ENCODE data around the gene PITRM1. TPM values are rescaled to one million over a fixed set of nuclear protein-coding genes. Genes with fewer than 3 reads are reported as not detected.
"Not testable (repeated sequence)": the region's sequence is repeated elsewhere in the genome, so short reads cannot be mapped to it uniquely, and the experiment has no call there.

PITRM1 gene
- polyA plus RNA-seq, 1 experiment = 68.5 TPM

- ChIA-PET POLR2A (no interaction called here), CTCF (interaction anchor here (2.6 kb wide), 1 partner anchor 13 kb away, joined by 5 read pairs; no protein-coding TSS in a partner anchor)
- Histone ChIP-seq H3K27me3 (ENCODE audit: control insufficient read depth, insufficient read depth, low read length) (no peaks in the 10 kb centered on the region), H3K4me3 (ENCODE audit: low read depth, low read length) (no peak overlapping the region), H3K36me3 (ENCODE audit: control insufficient read depth, insufficient read depth, low read length) (peaks cover 42% of the 10 kb centered on the region)
- TF ChIP-seq CTCF (IDR thresholded peaks at IDR 0.05; ENCODE audit: insufficient read depth, low read depth, low read length) = no peak
- DNase-seq (ENCODE audit: low read depth) = no peak
These were observed 65.6 kb downstream of the PITRM1 start for GRCh38 chr10:3106928-3107425.

GRCh38 chr10:3106328-3106727, 66.3 kb downstream of the PITRM1 start:
- peaks cover 40% of the 10 kb centered on the region for H3K36me3 ChIP-seq (ENCODE audit: control insufficient read depth, insufficient read depth, low read length)
- DNase-seq (ENCODE audit: low read depth); POLR2A ChIA-PET; H3K4me3 ChIP-seq (ENCODE audit: low read depth, low read length); H3K27me3 ChIP-seq (ENCODE audit: control insufficient read depth, insufficient read depth, low read length): not testable (repeated sequence)
- CTCF ChIA-PET = interaction anchor here (2.6 kb wide), 1 partner anchor 13 kb away, joined by 5 read pairs; no protein-coding TSS in a partner anchor

- POLR2A ChIA-PET = no interaction called here
- no peak overlapping the region for H3K4me3 ChIP-seq (ENCODE audit: low read depth, low read length)
- H3K36me3 ChIP-seq (ENCODE audit: control insufficient read depth, insufficient read depth, low read length) = peaks cover 41% of the 10 kb centered on the region
- no peak for DNase-seq (ENCODE audit: low read depth)
- H3K27me3 ChIP-seq (ENCODE audit: control insufficient read depth, insufficient read depth, low read length) = no peaks in the 10 kb centered on the region
- TF ChIP-seq CTCF (IDR thresholded peaks at IDR 0.05; ENCODE audit: insufficient read depth, low read depth, low read length) = no peak
- CTCF ChIA-PET = interaction anchor here (2.6 kb wide), 1 partner anchor 14 kb away, joined by 5 read pairs; no protein-coding TSS in a partner anchor
These were observed 66.7 kb downstream of the PITRM1 start for GRCh38 chr10:3105905-3106304.

- Histone ChIP-seq H3K4me3 (ENCODE audit: low read depth, low read length) (no peak overlapping the region), H3K36me3 (ENCODE audit: control insufficient read depth, insufficient read depth, low read length) (peaks cover 45% of the 10 kb centered on the region), H3K27me3 (ENCODE audit: control insufficient read depth, insufficient read depth, low read length) (no peaks in the 10 kb centered on the region)
- ChIA-PET POLR2A (no interaction called here), CTCF (no interaction called here)
- TF ChIP-seq CTCF (IDR thresholded peaks at IDR 0.05; ENCODE audit: insufficient read depth, low read depth, low read length) = no peak
- DNase-seq (ENCODE audit: low read depth) = no peak
These were observed 67.4 kb downstream of the PITRM1 start for GRCh38 chr10:3105166-3105565.

GRCh38 chr10:3104251-3104918, 68.2 kb downstream of the PITRM1 start:
- no peak for TF ChIP-seq CTCF (IDR thresholded peaks at IDR 0.05; ENCODE audit: insufficient read depth, low read depth, low read length)
- H3K36me3 ChIP-seq (ENCODE audit: control insufficient read depth, insufficient read depth, low read length) = peaks cover 43% of the 10 kb centered on the region
- CTCF ChIA-PET = no interaction called here
- DNase-seq (ENCODE audit: low read depth) = no peak
- POLR2A ChIA-PET = no interaction called here
- H3K4me3 ChIP-seq (ENCODE audit: low read depth, low read length) = no peak overlapping the region
- H3K27me3 ChIP-seq (ENCODE audit: control insufficient read depth, insufficient read depth, low read length) = no peaks in the 10 kb centered on the region

GRCh38 chr10:3103646-3104045, 68.9 kb downstream of the PITRM1 start:
- ChIA-PET POLR2A (no interaction called here), CTCF (no interaction called here)
- H3K4me3 ChIP-seq (ENCODE audit: low read depth, low read length) = no peak overlapping the region
- H3K36me3 ChIP-seq (ENCODE audit: control insufficient read depth, insufficient read depth, low read length) = peaks cover 35% of the 10 kb centered on the region
- DNase-seq (ENCODE audit: low read depth) = no peak
- no peak for TF ChIP-seq CTCF (IDR thresholded peaks at IDR 0.05; ENCODE audit: insufficient read depth, low read depth, low read length)
- H3K27me3 ChIP-seq (ENCODE audit: control insufficient read depth, insufficient read depth, low read length) = no peaks in the 10 kb centered on the region

Data from BJ (cell line).